Measurements from ENCODE around the gene LRRTM3. TPM values are rescaled to one million over a fixed set of nuclear protein-coding genes. Genes with fewer than 3 reads are reported as not detected.

LRRTM3 gene
- total RNA-seq, 2 donors from 2014 or later: 0.14 TPM; not detected in 1

- Histone ChIP-seq H3K4me3 (no peak overlapping the region), H3K27ac (no peak overlapping the region), H3K9me3 (no peaks in the 10 kb centered on the region), H3K27me3 (replicated peaks; ENCODE audit: insufficient read depth) (no peaks in the 10 kb centered on the region), H3K36me3 (no peaks in the 10 kb centered on the region), H3K4me1 (ENCODE audit: control insufficient read depth in 1 of 2, low read depth in 2 of 2) (peaks cover 0 to 5% of the 10 kb centered on the region in 2 donors)
- DNase-seq (ENCODE audit: low spot score) (no peak), ATAC-seq (ENCODE audit: insufficient number of reproducible peaks, low FRiP score, low read depth) (no peak)
- no peak for TF ChIP-seq CTCF (IDR thresholded peaks at IDR 0.05)
Observed at GRCh38 chr10:66926841-66927240, 1.0 kb downstream of the LRRTM3 start.

- DNase-seq (ENCODE audit: low spot score): no peak
- no peak overlapping the region for H3K27ac ChIP-seq
- H3K36me3 ChIP-seq: no peaks in the 10 kb centered on the region
- H3K4me3 ChIP-seq: no peak overlapping the region
- peaks cover 0 to 5% of the 10 kb centered on the region in 2 donors for H3K4me1 ChIP-seq (ENCODE audit: control insufficient read depth in 1 of 2, low read depth in 2 of 2)
- H3K9me3 ChIP-seq: no peaks in the 10 kb centered on the region
- no peak for ATAC-seq (ENCODE audit: insufficient number of reproducible peaks, low FRiP score, low read depth)
- no peaks in the 10 kb centered on the region for H3K27me3 ChIP-seq (replicated peaks; ENCODE audit: insufficient read depth)
- no peak for TF ChIP-seq CTCF (IDR thresholded peaks at IDR 0.05)
Observed at GRCh38 chr10:66927251-66927935, 1.6 kb downstream of the LRRTM3 start.

GRCh38 chr10:66927971-66928770 lies 2.3 kb downstream of the LRRTM3 start:
- H3K9me3 ChIP-seq: no peaks in the 10 kb centered on the region
- no peak overlapping the region for H3K27ac ChIP-seq
- no peak for TF ChIP-seq CTCF (IDR thresholded peaks at IDR 0.05)
- H3K27me3 ChIP-seq (replicated peaks; ENCODE audit: insufficient read depth): no peaks in the 10 kb centered on the region
- no peak overlapping the region for H3K4me3 ChIP-seq
- peaks cover 0 to 5% of the 10 kb centered on the region in 2 donors for H3K4me1 ChIP-seq (ENCODE audit: control insufficient read depth in 1 of 2, low read depth in 2 of 2)
- no peak for DNase-seq (ENCODE audit: low spot score)
- ATAC-seq (ENCODE audit: insufficient number of reproducible peaks, low FRiP score, low read depth): no peak
- no peaks in the 10 kb centered on the region for H3K36me3 ChIP-seq

GRCh38 chr10:66928776-66929175 lies 2.9 kb downstream of the LRRTM3 start:
- ATAC-seq (ENCODE audit: insufficient number of reproducible peaks, low FRiP score, low read depth) (no peak), DNase-seq (ENCODE audit: low spot score) (no peak)
- Histone ChIP-seq H3K27ac (no peak overlapping the region), H3K4me1 (ENCODE audit: control insufficient read depth in 1 of 2, low read depth in 2 of 2) (peaks cover 0 to 5% of the 10 kb centered on the region in 2 donors), H3K36me3 (no peaks in the 10 kb centered on the region), H3K9me3 (no peaks in the 10 kb centered on the region), H3K27me3 (replicated peaks; ENCODE audit: insufficient read depth) (no peaks in the 10 kb centered on the region), H3K4me3 (no peak overlapping the region)
- no peak for TF ChIP-seq CTCF (IDR thresholded peaks at IDR 0.05)

GRCh38 chr10:66929375-66929774 lies 3.5 kb downstream of the LRRTM3 start:
- no peak for DNase-seq (ENCODE audit: low spot score)
- ATAC-seq (ENCODE audit: insufficient number of reproducible peaks, low FRiP score, low read depth): no peak
- Histone ChIP-seq H3K4me1 (ENCODE audit: control insufficient read depth in 1 of 2, low read depth in 2 of 2) (peaks cover 0 to 5% of the 10 kb centered on the region in 2 donors), H3K4me3 (no peak overlapping the region), H3K9me3 (no peaks in the 10 kb centered on the region), H3K27ac (no peak overlapping the region), H3K36me3 (no peaks in the 10 kb centered on the region), H3K27me3 (replicated peaks; ENCODE audit: insufficient read depth) (no peaks in the 10 kb centered on the region)
- TF ChIP-seq CTCF (IDR thresholded peaks at IDR 0.05): no peak

Data from thoracic aorta (tissue), 2 donors.